HG03097 (cell line): ENCODE measurements around the gene ARHGEF2.

ENCODE experiments used
- ATAC-seq: cut with Tn5 transposase; IDR thresholded peaks from one replicate; pipeline ENCODE4 v1.9.1; 2021; ENCODE audit not compliant: unreplicated experiment, low FRiP score

Gene ARHGEF2

DNA sequence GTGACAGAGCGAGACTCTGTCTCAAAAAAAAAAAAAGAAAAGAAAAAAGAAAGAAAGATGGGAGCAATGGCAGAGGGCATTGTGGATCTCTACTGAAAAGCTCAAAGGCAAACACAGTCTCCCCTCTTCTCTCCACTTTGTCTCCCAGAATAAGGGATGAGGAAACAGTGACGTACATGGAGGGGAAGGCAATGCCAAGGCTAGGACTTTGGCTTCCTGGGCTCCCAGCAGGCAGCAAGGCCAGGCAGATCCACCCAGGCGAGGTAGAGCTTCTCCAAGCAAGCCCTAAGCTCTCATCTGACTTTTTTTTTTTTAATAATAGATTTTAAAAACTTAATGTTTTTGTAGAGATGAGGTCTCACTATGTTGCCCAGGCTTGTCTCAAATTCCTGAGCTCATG, 4.6 kb downstream of the ARHGEF2 start:
- ATAC-seq, result no peak

DNA sequence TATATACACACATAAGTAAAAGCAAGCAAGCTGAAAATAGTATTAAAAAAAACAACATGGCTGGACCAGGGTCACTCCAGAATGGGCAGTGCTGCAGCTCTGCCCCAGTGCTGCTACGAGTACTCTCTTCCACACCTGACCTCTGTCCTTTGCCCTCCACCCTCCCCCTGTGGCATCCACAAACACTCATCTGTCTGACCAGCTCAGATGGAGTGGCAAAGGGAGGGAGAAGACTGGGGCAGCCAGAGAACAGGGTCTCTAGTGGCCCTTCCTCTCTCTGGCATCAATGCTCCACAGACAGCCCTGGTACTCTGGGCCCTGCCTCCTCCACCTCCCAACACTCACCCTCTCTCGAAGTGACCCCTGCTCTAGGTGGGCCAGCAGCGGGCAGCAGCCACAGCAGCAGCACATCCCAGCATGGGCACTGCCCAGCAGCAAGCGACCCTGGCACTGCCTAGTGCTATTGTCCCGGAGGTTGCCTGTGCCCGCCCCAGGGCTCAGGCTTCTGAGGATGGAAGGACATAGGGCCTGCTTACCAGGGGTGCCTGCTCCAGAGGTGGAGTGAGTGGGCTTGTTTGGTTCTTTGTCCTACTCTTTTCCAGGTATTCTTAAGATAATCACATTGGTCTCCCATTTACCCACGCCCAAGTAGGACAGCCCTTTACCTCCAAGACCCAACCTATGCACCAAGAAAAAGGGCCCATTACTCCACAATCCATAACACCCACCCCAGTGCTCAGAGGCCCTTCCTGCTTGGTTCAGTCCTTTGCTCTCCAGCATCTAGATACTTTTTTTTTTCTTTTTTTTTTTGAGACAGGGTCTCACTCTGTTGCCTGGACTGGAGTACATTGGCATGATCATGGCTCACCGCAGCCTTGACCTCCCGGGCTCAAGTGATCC, 6.2 kb downstream of the ARHGEF2 start:
- ATAC-seq, result no peak

DNA sequence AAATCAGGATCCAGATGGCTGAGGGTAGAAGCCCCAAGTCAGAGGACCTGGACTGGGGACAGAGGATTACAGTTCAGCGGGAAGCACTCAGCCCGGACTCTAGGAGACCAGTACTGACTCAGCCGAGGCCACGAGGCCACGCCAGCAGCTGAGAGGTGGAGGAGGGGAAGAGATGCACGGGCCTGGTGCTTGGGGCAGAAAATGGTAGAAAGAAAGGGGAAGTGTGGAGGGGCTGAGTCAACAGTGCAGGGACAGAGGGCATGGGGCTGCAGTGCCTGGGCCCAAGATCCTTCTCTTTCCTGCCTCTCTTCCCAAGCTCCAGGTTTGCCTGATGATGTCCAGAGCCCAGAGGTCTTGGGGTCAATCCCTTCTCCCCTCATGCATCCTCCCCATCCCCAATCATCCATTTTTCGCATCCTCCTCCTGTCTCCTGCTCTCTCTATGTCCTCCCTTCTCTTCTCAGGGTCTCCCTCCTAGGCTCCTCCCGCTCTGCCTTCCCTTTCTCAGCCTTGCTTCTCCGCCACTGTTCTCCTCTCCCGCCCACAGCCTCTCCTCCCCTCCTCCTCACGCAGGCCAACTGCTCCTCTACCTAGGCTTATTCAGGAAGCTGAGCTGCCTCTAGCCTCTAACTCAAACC, 7.7 kb downstream of the ARHGEF2 start:
- ATAC-seq, result no peak

DNA sequence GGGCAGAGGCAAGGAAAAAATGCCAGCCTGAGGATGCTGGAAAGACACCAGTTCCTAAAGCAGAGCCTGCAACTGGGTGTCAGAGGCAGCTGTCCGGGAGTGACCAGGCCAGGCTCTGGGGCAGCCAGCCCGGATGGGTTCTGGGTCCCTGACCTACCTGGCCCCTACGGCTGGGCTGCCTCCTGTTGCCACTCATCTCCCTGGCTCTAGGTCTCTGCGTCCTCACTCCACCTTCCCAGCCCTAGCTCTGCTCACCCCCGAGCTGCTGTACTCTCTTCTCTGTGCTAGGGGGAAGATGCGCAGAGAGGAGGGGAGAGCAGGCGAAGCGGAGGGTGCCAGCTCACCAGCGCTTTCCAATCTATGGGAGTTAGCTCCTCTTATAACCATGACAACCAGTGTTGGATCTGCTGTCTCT, 9.0 kb downstream of the ARHGEF2 start:
- no peak for ATAC-seq

DNA sequence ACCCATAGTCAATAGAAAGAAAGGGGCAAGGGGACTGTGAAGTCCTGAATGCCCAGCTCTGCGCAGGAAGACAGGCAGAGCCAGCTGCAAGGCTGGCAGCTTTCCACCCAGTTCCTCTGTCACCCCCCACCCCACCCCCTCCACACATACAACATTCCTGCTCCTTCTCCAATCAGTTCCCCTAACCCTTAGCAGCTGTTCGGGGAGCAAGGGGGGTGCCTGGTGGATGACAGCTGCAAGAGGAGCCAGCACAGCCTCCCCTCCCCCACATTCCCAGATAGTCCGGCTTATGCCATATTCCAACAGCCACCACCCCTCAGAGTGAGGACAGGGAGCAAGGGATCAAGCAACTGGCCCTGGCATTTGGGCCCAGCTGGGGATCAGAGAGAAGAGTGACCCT, 9.7 kb downstream of the ARHGEF2 start:
- ATAC-seq, result no peak

DNA sequence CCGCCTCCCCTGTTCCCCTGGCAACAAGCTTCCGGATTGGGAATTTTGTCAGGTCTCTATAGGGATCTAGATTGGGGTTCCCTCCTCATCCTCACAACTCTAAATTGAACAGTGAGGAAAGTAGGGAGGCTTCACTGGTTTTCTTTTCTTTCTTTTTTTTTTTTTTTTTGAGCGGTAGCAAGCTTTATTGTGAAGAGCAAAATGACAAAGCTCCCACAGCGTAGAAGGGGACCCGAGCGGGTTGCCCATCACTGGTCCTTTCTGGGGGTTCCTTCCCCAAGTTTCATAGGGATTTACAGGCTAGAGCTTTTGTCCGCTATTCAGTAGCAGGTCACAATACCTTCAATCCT, 10.3 kb downstream of the ARHGEF2 start:
- no peak for ATAC-seq

DNA sequence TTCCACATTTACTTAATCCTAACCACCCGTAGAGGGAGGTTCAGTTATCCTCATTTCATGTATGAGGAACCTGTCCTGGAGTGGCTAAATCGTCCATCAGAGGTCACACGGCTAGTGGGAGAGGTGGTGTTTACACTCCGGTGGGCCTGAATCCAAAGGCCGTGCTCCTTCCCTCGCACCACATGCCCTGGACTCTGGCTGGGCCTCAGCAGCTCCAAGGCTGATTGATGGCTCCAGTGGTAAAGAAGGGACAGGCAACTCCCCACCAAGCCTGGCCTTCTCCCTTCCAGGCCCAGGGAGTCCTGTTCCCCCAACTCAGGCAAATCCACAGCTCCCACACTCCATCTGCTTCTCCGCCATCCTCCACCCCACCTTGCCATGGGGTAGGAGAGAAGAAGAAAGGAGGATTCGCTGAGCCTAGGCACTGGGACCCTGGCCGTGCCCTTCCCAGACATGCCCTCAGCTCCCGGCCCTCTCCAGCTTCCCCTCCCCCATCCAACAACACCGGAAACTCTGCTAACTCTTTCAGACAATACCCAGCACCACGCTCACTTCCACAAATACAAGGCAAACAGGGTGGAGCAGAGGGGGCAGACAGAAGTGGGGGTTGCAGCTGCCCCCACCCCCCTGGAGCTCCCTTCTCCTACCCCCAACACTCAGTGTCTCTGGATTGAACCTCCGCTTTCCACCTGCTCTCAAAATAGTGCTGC, 10.9 kb downstream of the ARHGEF2 start:
- no peak for ATAC-seq

DNA sequence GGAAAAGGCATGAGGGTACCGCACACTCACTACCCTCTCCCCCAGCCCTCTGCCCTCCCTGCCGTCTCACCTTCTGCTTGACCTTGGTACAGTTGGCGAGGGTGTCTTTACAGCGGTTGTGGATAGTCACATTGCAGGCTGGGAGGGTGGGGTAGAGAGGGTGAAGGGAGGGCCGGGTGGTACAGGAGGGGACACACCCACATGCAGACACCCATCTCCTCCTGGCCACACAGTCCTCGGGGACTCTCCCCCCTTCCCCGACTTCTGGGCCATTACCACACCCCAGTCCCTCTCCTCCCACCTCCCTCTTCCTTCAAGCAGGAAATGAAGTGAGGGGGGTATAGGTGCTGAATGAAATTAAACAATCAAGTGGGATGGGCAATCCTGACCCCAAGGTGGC, 11.6 kb downstream of the ARHGEF2 start:
- no peak for ATAC-seq

DNA sequence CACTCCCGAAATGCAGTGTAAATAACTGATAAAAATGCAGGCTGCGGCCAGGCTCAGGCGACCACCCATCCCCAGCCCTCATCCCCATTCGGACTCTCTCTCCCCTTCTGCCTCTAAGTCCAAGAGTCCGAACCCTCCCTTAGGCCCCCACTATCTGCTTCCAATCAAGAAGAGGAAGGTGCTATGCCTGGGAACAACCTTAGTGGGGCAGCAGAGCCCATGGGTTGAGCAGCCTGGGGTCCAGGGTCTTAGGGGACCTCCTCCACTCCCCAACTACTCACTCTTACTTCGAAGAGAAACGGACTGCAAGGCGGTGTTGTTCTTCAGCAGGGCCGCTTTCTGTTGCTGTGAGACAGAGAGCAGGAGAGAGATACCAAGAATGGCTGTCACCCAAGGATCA, 12.2 kb downstream of the ARHGEF2 start:
- ATAC-seq, result no peak

DNA sequence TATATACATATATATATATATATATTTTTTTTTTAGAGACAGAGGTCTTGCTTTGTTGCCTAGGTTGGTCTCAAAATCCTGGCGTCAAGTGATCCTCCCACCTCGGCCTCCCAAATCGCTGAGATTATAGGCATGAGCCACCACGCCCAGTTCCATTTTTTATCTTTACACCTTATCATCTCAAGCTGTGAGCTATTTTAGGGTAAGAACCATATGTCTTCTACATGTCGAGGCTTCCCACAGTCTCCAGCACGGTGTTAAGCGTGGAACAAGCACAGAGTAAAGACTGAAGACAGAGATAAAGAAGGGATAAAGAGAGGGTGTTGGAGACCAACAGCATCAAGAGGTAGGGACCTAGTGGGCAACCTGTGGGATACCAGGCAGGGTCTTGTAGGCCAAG, 14.2 kb downstream of the ARHGEF2 start:
- ATAC-seq, result no peak

DNA sequence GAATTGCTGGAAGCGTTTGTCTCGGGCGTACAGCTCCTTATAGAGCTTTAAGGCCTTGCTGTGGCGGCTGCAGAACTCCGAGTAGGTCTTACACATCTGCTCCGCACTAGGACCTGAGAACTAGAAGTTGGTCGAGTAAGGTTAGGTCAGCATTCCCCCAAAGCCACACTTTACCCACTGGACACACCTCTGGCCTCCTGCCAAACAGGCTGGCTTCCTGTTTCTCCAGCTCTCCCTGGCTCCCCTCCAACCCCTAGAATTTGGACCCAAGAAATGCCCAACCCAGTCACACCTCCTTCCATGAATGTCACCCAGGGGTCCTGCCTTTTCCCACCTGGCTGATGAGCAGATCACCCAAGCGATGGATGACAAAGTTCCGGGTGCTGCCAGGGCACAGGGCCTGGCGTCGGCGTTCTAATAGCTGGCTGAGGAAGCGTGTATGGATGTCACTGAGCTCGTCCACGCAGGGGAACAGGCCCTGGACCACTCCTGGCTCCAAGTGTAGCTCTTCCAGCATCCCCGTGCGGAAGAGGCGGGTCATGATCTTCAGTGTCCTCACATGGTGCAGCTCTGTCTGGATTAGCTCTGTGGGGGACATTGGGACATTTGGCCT, 15.6 kb downstream of the ARHGEF2 start:
- no peak for ATAC-seq

DNA sequence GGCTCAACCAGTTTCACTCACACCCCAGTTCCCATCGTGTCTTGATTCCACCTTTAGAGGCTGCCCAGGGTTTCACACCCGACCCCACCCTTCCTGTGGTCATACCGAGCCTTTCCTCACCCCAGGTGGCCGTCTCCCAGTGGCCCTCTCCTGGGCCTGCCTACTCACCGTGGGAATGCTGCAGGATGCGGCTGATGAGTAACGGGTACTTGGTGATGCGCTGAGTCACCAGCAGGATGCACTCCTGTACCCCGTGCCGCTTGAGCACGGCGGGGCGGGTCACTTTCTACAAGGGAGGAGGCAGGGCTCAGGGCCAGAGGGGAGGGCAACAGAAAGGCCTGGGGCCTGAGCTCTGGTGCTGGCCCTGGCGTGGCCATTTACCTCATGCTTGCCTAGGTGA, 16.4 kb downstream of the ARHGEF2 start:
- no peak for ATAC-seq

DNA sequence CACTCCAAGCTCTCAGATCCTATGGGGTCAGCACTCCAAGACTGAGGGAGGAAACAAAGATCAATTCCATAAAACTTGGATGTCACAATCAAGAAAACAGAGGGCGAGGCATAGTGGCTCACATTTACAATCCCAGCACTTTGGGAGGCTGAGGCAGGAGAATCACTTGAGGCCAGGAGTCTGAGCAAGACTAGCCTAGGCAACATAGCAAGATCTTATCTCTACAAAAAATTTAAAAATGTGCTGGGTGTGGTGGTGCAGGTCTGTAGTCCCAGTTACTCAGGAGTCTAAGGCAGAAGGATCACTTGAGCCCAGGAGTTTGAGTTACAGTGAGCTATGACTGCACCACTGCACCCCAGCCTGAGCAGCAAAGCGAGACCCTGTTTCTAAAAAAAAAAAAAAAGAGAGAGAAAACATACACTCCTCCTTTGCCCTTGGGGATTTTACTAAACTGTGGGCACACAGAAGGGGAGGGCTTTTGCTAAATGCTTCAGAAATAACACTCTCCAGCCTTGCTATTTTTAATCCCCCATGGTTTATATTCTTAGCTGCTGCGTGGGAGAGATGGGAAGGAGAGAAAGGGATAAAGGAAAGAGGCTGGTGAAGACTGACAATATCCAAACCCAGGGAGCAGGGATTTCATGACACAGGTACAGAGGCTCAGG, 18.1 kb downstream of the ARHGEF2 start:
- no peak for ATAC-seq

DNA sequence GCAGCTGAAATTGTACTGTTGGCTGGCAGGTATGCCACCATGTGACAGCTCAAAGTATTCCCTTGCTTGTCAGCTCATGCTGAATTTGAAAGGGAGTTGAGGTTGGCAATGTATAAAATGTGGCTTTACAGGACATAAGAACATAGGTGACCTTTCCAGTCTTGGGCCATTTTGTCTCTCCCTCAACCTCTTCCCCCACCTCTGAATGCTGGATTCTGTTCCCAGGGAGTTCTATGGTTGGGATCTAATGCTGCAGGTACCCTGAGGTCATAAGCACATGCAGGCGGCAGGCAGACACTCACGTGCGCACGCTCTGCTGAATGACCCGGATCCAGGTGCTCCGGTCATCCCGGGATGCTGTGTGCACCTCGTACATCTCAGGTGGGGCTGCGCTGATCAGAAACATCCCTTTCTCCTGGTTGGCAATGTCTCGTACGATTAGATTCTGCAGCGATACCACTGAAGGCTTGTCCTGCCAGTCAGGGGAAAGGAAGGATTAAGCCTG, 20.9 kb downstream of the ARHGEF2 start:
- no peak for ATAC-seq

DNA sequence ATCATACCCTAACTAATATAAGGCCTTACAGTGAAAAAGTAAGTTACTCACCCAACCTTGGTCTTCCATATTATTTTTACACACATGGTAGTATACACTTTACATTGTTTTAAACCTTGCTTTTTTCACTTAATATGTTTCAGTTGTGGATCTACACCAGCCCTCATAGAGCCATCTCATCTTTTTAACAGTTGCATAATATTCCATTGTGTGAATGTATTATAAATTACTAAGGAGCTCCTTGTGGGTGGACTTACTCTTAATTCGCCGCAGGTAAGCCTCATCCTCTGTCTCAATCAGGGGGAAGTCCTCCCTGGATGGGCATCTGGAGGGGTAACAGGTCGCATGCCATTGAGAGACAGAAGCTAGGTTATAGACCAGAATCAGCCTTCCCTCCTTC, 23.7 kb downstream of the ARHGEF2 start:
- ATAC-seq, result no peak

DNA sequence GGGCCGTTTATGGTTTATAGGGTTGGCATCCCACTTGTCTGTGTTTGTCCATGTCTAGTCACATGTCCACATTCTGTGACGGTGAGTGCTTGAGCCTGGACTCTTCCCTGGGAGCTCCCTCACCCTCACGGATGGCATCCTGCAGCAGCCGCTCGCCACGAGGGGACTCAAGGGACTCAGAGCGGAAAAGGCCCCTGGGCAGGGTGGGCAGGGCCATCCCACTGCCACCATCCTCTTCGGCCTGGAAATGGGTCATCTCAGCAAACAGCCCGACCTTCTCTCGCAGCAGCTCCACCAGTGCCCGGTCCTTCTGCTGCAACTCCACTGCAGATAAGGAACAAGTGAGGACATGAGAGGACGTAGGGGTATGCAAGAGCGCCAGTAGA, 25.8 kb downstream of the ARHGEF2 start:
- ATAC-seq, result no peak

DNA sequence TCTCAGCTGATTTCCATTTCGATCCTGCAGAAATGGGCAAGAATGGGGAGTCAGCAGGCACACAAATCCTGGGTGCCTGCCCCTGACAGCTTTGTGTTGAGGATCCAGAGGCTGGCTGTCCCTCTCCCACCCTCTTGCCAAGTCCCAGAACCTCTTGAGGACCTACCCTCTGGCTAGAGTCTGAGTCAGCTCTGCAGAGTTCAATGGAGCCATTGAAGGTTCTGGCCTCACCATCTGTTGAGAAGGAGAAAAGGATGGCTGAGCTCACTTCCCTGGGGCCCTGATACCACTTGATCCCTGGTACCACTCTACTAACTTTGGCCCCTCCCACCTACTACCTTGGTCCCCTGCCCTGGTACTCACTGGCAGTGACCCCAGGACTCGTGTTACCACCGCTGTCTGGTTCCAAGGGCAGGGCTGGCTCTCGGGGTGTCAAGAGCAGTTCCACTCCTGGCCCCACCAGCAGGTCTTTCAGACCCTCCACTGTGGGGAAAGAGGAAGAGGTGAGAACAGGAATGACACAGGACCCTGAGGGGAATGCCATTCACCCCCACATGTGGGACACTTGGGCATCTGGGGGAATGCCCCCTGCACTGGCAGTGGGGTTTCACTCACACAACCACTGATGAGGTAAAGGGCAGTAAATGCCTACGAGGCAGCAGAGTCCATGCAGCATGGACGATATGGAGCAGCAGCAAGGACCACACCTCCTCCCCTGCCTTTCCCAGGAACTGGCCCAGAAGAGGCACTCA, 26.4 kb downstream of the ARHGEF2 start:
- ATAC-seq, result no peak

DNA sequence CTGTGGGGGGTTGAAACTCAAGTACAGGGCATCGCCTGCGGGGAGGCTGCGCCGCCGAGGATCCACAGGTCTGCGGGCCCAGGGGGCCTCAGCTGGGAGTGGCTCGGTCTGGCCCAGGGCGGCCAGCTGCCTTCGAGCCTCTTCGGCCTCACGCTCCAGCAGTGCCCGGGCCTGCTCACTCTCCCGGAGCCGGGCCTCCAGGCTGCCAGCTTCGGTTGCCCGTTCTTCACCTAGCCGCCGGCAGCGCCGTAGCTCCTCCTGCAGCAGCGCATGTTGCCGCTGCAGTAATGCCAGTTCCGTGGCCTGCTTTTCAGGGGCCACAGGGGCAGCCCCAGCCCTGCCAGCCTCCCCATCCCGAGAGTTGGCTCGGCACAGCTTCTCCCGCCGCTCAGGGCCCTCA, 27.5 kb downstream of the ARHGEF2 start:
- no peak for ATAC-seq

DNA sequence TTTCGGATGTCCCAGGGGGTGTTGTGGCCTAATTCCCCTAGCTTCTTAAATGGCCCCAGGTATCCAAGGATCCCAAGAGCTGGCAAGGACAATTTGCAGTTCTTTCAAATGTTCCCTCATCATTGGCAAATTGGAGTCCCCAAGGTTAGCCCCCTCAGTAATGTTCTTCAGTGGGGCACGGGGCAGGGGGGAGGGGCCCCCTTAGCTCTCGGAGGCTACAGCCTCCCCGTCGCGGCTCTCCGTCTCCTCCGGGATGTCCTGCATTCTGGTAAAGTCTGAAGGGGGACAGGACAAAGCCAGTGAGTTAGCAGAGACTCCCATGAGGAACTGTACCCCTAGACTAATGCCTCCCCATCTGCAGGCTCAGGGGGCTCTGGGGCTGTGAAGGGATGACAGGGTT, 30.6 kb downstream of the ARHGEF2 start:
- ATAC-seq, result no peak

DNA sequence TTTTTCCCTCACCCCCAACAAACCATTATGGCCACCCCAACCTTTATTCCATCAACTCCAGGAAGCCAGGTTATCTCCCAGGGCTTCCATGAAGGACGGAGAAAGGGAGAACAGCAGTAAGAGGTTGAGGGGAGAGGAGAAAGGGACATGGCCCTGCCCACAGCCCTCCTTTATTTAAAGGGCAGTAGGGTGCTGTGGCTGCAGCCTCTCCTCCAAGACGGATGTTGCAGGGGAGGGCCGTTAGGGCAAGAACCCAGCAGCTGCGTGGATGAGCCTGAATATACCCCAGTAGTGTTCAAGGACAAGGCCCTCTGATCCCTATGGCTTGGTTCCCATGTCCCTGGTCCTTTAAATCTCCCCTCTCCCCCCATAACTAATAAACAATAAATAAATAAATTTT, 31.1 kb downstream of the ARHGEF2 start:
- ATAC-seq, result no peak
